ENCODE measurements around the gene NUPR1.

Gene NUPR1, protein sequence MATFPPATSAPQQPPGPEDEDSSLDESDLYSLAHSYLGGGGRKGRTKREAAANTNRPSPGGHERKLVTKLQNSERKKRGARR

GRCh38 chr16:28538733-28539596 lies at the start of gene NUPR1:
Gene NUPR1 (minus strand): TSS chr16:28538974. CDS start chr16:28538907, 67 bp downstream.
- H3K27ac ChIP-seq (ENCODE audit: low read length): peak within 1 kb of the TSS; percentile 96
- peaks cover 10 to 17% of the 10 kb centered on the region in 2 donors for H3K36me3 ChIP-seq (ENCODE audit: control insufficient read depth in 2 of 2, insufficient read depth in 2 of 2, low read length in 2 of 2)
- H3K4me1 ChIP-seq (ENCODE audit: control insufficient read depth, insufficient read depth, low read length): peaks cover 25% of the 10 kb centered on the region
- H3K4me3 ChIP-seq (ENCODE audit: low read length in 2 of 2): peak within 1 kb of the TSS; percentile 67 to 91
- H3K9me3 ChIP-seq (ENCODE audit: control insufficient read depth in 2 of 2, low read length in 2 of 2): no peaks in the 10 kb centered on the region
- H3K27me3 ChIP-seq (ENCODE audit: control insufficient read depth in 1 of 2, insufficient read depth in 2 of 2, low read length in 2 of 2): no peaks in the 10 kb centered on the region
- H3K9ac ChIP-seq (ENCODE audit: low read length in 2 of 2): peak within 1 kb of the TSS; percentile 94 to 98

DNA sequence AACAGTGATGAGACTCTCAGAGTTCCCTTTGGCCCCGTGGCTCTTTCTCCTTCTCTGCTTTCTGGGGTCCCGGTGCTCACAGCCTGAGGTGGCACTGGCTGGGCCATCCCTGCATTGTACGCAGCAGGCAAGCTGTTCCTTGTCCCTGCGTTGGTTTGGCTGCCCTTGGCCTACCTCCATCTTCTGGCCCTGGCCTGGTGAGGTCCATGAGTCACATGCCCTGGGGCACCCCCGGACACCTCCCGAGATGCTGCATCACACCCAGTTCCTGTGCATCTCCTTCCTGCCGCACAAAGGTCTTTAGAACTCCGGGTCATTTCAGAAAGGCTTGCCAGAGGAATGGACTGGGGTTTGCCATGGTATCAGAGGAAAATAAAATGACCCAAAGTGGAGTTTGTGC lies 48.6 kb upstream of the NUPR1 start:
- Histone ChIP-seq H3K9me3 (ENCODE audit: control insufficient read depth in 2 of 2, low read length in 2 of 2) (no peaks in the 10 kb centered on the region), H3K36me3 (ENCODE audit: control insufficient read depth in 2 of 2, insufficient read depth in 2 of 2, low read length in 2 of 2) (peaks cover 34 to 43% of the 10 kb centered on the region in 2 donors), H3K9ac (ENCODE audit: low read length in 2 of 2) (no peak overlapping the region), H3K4me1 (ENCODE audit: control insufficient read depth, insufficient read depth, low read length) (no peaks in the 10 kb centered on the region), H3K27me3 (ENCODE audit: control insufficient read depth in 1 of 2, insufficient read depth in 2 of 2, low read length in 2 of 2) (no peaks in the 10 kb centered on the region), H3K4me3 (ENCODE audit: low read length in 2 of 2) (no peak overlapping the region), H3K27ac (ENCODE audit: low read length) (no peak overlapping the region)

DNA sequence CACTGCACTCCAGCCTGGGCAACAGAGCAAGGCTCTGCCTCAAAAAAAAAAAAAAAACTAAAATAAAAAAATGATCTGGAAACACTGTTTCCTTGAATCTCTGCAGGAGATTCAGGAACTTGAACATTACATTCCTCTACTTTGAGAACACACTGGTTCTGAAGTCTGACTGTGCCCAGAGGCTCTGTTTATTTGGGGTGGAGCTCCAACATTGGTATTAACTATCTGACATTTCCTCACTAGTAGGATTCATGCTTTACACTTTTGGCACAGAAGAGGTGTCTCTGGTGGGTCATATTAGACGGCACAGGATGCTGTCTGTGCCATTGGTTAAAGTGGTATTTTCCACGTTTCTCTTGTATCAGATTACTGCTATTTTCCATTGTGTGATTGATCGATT lies 47.7 kb upstream of the NUPR1 start:
- Histone ChIP-seq H3K9ac (ENCODE audit: low read length in 2 of 2) (no peak overlapping the region), H3K27ac (ENCODE audit: low read length) (no peak overlapping the region), H3K4me3 (ENCODE audit: low read length in 2 of 2) (no peak overlapping the region), H3K4me1 (ENCODE audit: control insufficient read depth, insufficient read depth, low read length) (no peaks in the 10 kb centered on the region), H3K27me3 (ENCODE audit: control insufficient read depth in 1 of 2, insufficient read depth in 2 of 2, low read length in 2 of 2) (no peaks in the 10 kb centered on the region), H3K36me3 (ENCODE audit: control insufficient read depth in 2 of 2, insufficient read depth in 2 of 2, low read length in 2 of 2) (peaks cover 38 to 46% of the 10 kb centered on the region in 2 donors), H3K9me3 (ENCODE audit: control insufficient read depth in 2 of 2, low read length in 2 of 2) (no peaks in the 10 kb centered on the region)

GRCh38 chr16:28585674-28586073 lies 46.9 kb upstream of the NUPR1 start:
- Histone ChIP-seq H3K27ac (ENCODE audit: low read length) (no peak overlapping the region), H3K4me1 (ENCODE audit: control insufficient read depth, insufficient read depth, low read length) (no peaks in the 10 kb centered on the region)

GRCh38 chr16:28580726-28581315 lies 42.0 kb upstream of the NUPR1 start:
- no peak overlapping the region for H3K27ac ChIP-seq (ENCODE audit: low read length)
- no peaks in the 10 kb centered on the region for H3K27me3 ChIP-seq (ENCODE audit: control insufficient read depth in 1 of 2, insufficient read depth in 2 of 2, low read length in 2 of 2)
- no peak overlapping the region for H3K4me3 ChIP-seq (ENCODE audit: low read length in 2 of 2)
- H3K4me1 ChIP-seq (ENCODE audit: control insufficient read depth, insufficient read depth, low read length): no peaks in the 10 kb centered on the region
- no peak overlapping the region for H3K9ac ChIP-seq (ENCODE audit: low read length in 2 of 2)
- peaks cover 18 to 28% of the 10 kb centered on the region in 2 donors for H3K36me3 ChIP-seq (ENCODE audit: control insufficient read depth in 2 of 2, insufficient read depth in 2 of 2, low read length in 2 of 2)
- no peaks in the 10 kb centered on the region for H3K9me3 ChIP-seq (ENCODE audit: control insufficient read depth in 2 of 2, low read length in 2 of 2)

More at GRCh38 chr16:28585674-28586073, 46.9 kb upstream of the NUPR1 start:
- Histone ChIP-seq H3K9ac (ENCODE audit: low read length in 2 of 2) (no peak overlapping the region), H3K27me3 (ENCODE audit: control insufficient read depth in 1 of 2, insufficient read depth in 2 of 2, low read length in 2 of 2) (no peaks in the 10 kb centered on the region), H3K9me3 (ENCODE audit: control insufficient read depth in 2 of 2, low read length in 2 of 2) (no peaks in the 10 kb centered on the region), H3K4me3 (ENCODE audit: low read length in 2 of 2) (no peak overlapping the region), H3K36me3 (ENCODE audit: control insufficient read depth in 2 of 2, insufficient read depth in 2 of 2, low read length in 2 of 2) (peaks cover 43 to 46% of the 10 kb centered on the region in 2 donors)

DNA sequence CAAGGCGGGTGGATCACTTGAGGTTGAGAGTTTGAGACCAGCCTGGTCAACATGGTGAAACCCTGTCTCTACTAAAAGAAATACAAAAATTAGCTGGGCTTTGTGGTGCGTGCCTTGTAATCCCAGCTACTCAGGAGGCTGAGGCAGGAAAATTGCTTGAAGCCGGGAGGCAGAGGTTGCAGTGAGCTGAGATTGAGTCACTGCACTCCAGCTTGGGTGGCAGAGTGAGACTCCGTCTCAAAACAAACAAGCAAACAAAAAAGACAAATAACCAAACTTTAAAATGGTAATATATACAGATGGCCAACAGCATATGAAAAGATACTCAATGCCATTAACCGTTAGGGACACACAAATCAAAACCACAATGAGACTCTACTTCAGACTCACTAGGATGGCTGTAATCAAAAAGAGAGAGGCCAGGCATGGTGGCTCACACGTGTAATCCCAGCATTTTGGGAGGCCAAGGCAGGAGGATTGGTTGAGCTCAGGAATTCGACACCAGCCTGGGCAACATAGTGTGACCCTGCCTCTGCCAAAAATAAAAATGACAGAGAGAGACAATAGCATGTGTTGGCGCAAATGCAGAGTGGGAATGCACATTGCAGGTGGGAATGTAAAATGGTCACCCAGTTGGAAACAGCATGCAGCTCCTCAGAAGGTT lies 36.8 kb upstream of the NUPR1 start:
- H3K9ac ChIP-seq (ENCODE audit: low read length in 2 of 2): no peak overlapping the region
- no peaks in the 10 kb centered on the region for H3K27me3 ChIP-seq (ENCODE audit: control insufficient read depth in 1 of 2, insufficient read depth in 2 of 2, low read length in 2 of 2)
- peaks cover 0 to 5% of the 10 kb centered on the region in 2 donors for H3K36me3 ChIP-seq (ENCODE audit: control insufficient read depth in 2 of 2, insufficient read depth in 2 of 2, low read length in 2 of 2)
- H3K27ac ChIP-seq (ENCODE audit: low read length): no peak overlapping the region
- H3K4me1 ChIP-seq (ENCODE audit: control insufficient read depth, insufficient read depth, low read length): peaks cover 18% of the 10 kb centered on the region
- H3K4me3 ChIP-seq (ENCODE audit: low read length in 2 of 2): no peak overlapping the region
- no peaks in the 10 kb centered on the region for H3K9me3 ChIP-seq (ENCODE audit: control insufficient read depth in 2 of 2, low read length in 2 of 2)

- Histone ChIP-seq H3K9me3 (ENCODE audit: control insufficient read depth in 2 of 2, low read length in 2 of 2) (no peaks in the 10 kb centered on the region), H3K27me3 (ENCODE audit: control insufficient read depth in 1 of 2, insufficient read depth in 2 of 2, low read length in 2 of 2) (no peaks in the 10 kb centered on the region), H3K4me3 (ENCODE audit: low read length in 2 of 2) (no peak overlapping the region), H3K36me3 (ENCODE audit: control insufficient read depth in 2 of 2, insufficient read depth in 2 of 2, low read length in 2 of 2) (peaks cover 0 to 5% of the 10 kb centered on the region in 2 donors), H3K4me1 (ENCODE audit: control insufficient read depth, insufficient read depth, low read length) (peaks cover 18% of the 10 kb centered on the region), H3K27ac (ENCODE audit: low read length) (no peak overlapping the region), H3K9ac (ENCODE audit: low read length in 2 of 2) (no peak overlapping the region)
Observed at GRCh38 chr16:28574925-28575324, 36.2 kb upstream of the NUPR1 start.

DNA sequence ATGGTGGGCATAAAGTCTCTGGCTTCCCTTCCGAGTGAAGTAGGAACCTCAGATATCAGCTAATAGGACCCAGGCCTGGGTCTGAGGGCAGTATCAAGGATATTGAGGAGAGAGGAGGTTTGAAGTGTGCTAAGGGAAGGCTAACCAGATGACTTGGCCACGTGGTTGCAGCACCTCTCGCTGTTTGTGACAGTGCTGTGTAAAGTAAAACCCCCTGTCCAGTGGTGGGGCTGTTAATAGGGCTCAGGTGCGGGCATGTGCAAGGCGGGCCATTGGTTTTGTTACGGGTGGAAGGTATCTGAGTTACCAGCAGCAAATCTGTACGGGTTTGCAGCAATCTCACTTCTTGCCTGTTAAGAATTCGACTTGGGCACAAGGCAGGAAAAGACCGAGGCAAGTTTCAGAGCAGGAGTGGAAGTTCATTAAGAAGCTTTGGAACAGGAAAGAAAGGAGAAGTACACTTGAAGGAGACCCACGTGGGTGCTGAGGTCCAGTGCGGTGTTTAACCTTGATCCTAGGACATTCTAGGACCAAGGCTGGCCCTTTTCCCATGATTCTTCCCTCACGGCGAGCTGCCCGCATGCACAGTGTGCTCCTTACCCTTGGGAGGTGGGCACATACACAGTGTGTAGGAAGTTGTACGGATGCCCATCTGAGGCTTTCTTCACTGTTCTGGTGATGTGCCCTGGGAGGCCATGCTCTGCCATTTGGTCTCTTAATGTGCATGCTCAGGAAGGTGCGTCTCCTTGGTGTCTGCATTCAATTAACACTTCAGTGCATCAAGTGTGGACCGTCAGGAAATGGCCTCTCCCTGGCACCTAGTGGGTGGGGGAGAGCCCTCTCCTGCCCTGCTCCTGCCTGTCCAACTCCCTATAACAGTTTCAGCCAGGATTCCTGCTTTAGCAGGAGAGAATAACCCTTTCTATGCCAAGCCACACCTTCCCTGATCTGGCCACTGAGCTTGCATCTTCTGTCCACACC lies 35.3 kb upstream of the NUPR1 start:
- Histone ChIP-seq H3K36me3 (ENCODE audit: control insufficient read depth in 2 of 2, insufficient read depth in 2 of 2, low read length in 2 of 2) (peaks cover 0 to 5% of the 10 kb centered on the region in 2 donors), H3K27ac (ENCODE audit: low read length) (no peak overlapping the region), H3K4me1 (ENCODE audit: control insufficient read depth, insufficient read depth, low read length) (peaks cover 18% of the 10 kb centered on the region), H3K9me3 (ENCODE audit: control insufficient read depth in 2 of 2, low read length in 2 of 2) (no peaks in the 10 kb centered on the region), H3K9ac (ENCODE audit: low read length in 2 of 2) (peak overlapping the region in 1 of 2 donors; percentile 5), H3K4me3 (ENCODE audit: low read length in 2 of 2) (no peak overlapping the region), H3K27me3 (ENCODE audit: control insufficient read depth in 1 of 2, insufficient read depth in 2 of 2, low read length in 2 of 2) (no peaks in the 10 kb centered on the region)

- no peaks in the 10 kb centered on the region for H3K27me3 ChIP-seq (ENCODE audit: control insufficient read depth in 1 of 2, insufficient read depth in 2 of 2, low read length in 2 of 2)
- H3K36me3 ChIP-seq (ENCODE audit: control insufficient read depth in 2 of 2, insufficient read depth in 2 of 2, low read length in 2 of 2): peaks cover 0 to 5% of the 10 kb centered on the region in 2 donors
- no peak overlapping the region for H3K9ac ChIP-seq (ENCODE audit: low read length in 2 of 2)
- H3K27ac ChIP-seq (ENCODE audit: low read length): peak overlapping the region; percentile 41
- H3K4me3 ChIP-seq (ENCODE audit: low read length in 2 of 2): peak overlapping the region in 1 of 2 donors; percentile 47
- H3K9me3 ChIP-seq (ENCODE audit: control insufficient read depth in 2 of 2, low read length in 2 of 2): no peaks in the 10 kb centered on the region
- H3K4me1 ChIP-seq (ENCODE audit: control insufficient read depth, insufficient read depth, low read length): peaks cover 18% of the 10 kb centered on the region
Observed at GRCh38 chr16:28572696-28573510, 34.1 kb upstream of the NUPR1 start.

Data from stomach smooth muscle (tissue), 2 donors.